ENCODE data around the gene MAOB.

- TF ChIP-seq EZH2phosphoT487 (IDR thresholded peaks at IDR 0.05; ENCODE audit: borderline replicate concordance) = no peak
- TF ChIP-seq CTCF (conservative IDR thresholded peaks at IDR 0.05; ENCODE audit: low read length) = no peak
Measured at GRCh38 chrX:43862434-43862833, 19.8 kb downstream of the MAOB start.

Measured in Loucy (cell line).